NCI-H510A treated with DMSO at 0.1 percent for 48 hours (cell line): ENCODE measurements around the gene USP54.
"Not testable (repeated sequence)": the region's sequence is repeated elsewhere in the genome, so short reads cannot be mapped to it uniquely, and the experiment has no call there.

Source experiments
- DNase-seq: peaks from one replicate; lab custom pipeline; 2025; lab: John Stamatoyannopoulos, UW

Gene USP54

DNA sequence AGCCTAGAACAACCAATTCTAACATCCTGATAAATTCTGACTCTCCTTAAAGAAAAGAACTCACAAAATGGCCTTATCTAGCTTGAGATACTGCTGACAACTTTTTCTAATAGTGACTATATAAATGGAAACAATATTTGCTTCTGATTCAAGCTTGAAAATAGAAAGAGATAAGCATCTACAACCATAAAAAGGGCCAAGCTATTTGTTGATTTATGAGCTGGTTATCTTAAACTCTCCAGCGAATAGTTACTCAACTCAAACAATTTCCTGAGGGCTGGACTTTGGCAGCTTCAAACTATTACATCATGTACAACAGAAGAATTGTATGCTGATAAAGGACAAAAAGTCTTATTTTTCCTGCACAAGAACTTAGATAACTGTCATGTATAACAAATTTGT, 4.6 kb downstream of the USP54 start:
- DNase-seq = no peak

DNA sequence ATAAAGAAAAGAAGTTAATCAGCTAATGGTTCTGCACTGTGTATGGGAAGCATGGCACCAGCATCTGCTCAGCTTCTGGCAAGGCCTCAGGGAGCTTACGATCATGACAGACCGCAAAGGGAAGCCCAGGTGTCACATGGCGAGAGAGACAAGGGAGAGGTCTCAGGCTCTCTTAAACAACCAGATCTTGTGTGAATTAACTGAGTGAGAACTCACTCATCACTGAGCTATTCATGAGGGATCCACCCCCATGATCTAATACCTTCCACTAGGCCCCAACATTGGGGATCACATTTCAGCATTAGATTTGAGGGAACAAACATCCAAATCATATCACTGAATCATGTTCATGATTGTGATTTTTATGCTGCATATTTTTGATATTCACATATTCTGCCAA, 5.8 kb downstream of the USP54 start:
- DNase-seq = no peak

DNA sequence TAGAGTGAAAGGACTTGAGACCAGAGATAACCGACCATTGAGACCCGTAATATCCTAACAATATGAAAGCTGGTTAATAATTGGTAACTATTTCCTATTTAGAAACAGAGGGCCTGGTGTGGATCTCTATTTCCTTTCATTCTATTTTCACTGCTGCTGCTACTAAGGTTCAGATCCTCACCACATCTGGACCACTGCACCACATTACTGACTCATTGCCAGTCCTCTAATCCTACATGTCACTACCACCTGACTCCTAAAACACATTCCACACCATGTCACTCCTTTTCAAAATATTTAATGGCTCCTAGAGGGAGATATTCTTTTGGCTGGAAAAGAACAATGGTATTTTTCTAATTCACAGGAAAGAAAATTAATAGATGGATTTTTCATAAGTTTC, 6.4 kb downstream of the USP54 start:
- no peak for DNase-seq

DNA sequence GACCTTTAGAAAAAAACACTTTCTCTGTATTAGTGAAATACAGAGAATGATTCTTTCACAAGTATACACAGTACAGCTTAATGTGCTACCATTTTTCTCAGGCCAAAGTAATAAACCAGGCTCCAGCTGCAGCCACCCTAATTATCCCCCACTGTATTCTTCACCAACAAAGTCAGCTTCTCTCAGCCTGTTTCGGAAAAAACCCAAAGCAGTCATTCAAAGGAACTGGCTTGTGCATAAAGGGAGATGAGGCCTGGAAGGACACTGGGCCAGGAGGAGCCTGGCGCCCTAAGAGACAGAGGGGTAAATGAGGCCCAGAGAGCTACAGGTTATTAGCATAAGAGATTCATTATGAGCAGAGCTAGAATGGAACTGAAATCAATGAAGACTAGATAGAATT, 9.2 kb downstream of the USP54 start:
- no peak for DNase-seq

DNA sequence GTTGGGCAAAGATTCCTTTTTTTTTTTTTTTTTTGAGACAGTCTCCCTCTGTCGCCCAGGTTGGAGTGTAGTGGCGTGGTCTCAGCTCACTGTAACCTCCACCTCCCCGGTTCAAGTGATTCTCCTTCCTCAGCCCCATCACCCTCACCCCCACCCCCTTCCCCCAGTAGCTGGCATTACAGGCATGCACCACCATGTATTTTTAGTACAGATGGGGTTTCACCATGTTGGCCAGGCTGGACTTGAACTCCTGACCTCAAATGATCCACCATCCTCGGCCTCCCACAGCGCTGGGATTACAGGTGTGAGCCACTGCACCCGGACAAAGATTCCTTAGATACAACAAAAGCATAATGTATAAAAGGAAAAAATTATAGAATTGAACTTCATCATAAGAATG, 12.2 kb downstream of the USP54 start:
- DNase-seq = not testable (repeated sequence)

DNA sequence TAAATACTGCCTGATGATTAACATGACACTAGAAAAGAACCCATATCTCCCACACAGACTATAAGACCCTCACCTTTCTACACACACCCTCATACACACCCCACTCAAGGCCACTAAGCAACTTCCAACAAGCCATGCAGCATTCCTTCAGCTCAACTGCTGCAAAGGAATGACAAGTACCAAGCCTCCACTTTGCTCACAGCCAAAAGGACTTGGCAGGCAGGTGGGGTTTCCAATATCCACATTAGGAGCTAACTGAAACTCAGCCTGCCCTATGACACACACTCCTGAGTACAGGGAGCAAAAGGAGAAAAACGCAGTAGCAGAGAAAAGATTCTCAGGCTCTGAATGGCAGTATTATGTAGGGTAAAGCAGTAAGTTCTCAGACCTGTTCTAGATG, 13.4 kb downstream of the USP54 start:
- no peak for DNase-seq

DNA sequence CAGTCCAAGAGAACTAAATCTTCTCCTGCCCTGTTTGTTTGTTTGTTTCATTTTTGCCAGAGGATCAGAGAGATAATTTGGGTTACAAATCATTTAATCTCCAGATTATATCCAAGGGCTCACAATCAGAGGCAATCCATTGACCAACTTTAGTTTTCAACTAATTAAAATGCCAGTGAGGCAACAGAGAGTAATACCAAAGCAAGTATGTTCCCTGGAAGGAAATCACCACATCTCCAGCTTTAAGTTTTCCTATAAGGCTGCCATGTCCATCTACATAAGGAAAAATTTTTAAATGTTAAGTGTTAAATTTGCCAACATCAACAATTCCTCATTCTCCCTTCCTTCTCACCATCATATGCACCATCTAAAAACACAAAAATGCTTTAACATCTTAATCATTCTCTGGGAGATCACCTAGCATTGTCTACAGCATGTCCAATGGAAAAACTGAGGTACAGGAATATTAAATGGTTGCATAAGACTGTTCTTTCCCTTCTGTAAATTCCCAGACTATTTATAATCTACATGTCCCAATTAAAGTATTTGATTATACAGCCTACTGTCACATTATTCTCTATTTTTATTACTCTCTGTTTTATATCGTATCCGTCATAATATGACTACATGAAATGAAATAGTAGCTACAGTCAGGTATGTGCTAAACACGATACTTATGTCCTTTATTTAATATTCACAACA, 14.1 kb downstream of the USP54 start:
- no peak for DNase-seq

DNA sequence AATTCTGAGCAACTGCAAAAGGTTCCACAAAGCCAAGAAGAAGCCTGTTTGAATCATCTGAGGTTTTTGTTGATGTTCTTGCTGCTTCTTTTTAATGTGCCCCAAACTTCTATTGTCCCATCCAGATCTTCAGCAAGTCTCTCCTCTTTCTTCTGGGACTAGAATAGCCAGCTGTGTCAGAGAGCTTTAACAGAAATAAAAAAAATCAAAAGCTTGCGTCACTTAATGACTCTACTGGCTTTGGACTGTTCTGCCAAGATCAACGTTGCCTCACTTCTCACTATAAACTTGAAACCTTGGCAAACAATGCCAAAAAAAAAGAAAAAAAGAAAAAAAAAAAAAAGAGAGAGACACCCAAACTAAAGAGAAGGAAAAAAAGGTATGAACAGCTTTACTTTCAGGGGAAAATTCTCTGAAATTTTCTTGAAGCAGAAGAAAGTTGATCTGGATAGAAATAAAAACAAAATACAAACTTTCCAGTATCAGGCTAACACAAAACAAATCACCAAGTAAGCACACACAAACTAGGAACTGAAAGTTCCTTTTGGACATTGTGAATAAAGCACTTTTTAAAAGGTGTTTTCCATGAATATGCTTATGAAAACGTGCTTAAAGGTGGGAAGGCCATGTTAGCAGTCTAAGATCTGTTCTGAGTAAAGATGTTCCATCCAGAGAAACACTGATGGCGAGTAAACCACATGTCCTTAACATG, 14.8 kb downstream of the USP54 start:
- no peak for DNase-seq

DNA sequence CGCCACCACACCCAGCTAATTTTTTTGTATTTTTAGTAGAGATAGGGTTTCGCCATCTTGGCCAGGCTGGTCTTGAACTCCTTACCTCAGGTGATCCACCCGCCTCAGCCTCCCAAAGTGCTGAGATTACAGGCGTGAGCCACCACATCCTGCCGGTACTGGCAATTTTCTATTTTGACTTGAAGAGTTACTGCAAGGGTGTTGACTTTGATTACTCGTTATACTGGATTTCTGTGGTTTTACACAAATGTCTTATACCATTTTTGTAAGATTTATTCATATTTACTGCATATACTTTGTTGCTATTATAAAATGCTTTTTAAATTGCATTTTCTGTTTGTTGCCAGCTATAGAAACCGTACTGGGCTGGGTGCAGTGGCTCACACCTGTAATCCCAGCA, 24.1 kb downstream of the USP54 start:
- DNase-seq = not testable (repeated sequence)

DNA sequence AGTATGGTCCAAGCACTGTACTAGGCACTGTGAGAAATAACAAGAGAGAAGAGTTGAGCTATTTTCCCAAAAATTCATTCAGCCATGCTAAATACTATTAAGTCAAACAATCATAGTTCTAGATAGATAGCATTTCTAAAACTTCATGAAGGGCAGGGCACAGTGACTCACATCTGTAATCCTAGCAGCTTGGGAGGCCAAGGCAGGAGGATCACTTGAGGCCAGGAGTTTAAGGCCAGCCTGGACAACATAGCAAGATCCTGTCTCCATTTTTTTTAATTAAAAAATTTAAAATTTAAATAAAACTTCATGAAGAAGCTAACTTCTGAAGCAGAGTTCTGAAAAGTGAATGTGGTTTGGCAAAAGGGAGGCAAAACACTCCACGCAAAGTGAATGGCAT, 29.9 kb downstream of the USP54 start:
- DNase-seq = no peak

DNA sequence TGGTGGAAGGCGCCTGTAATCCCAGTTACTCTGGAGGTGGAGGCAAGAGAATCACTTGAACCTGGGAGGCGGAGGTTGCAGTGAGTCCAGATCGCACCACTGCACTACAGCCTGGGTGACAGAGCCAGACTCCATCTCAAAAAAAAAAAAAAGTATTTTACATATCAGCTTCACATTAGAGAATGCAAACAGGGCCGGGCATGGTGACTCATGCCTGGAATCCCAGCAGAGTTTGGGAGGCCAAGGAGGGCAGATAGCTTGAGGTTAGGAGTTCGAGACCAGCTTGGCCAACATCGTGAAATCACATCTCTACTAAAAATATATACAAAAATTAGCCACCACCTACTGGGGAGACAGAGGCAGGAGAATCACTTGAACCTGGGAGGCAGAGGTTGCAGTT, 31.6 kb downstream of the USP54 start:
- no peak for DNase-seq

DNA sequence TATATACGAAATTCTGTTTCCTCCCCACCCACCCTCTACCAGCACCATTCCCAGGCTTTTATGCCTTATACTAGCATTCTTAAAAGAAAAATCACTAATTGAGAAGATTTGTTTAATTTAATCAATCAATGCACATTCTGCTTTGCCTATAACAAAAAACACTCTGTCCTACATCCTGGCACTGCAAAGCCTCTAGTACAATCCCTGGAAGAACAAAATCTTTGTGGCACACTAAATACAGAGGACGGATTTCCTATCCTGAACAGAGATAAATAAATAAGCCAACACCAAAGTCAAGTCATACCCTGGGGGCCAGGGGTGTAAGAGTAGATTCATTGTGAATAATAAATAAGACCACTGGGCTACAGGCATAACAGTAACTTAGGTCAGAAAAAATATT, 34.3 kb downstream of the USP54 start:
- no peak for DNase-seq

DNA sequence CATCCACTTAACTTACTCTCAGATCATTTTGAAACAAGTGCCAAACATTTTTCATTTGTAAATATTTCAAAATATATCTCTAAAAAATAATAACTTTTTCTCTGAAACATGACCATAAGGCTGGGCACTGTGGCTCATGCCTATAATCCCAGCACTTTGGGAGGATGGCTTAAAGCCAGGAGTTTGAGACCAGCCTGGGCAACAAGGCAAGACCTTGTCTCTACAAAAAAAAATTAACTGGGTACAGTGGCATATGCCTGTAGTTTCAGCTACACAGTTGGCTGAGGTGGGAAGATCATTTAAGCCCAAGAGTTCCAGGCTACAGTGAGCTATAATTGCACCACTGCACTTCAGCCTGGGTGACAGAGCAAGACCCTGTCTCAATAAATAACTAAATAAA, 36.4 kb downstream of the USP54 start:
- no peak for DNase-seq

DNA sequence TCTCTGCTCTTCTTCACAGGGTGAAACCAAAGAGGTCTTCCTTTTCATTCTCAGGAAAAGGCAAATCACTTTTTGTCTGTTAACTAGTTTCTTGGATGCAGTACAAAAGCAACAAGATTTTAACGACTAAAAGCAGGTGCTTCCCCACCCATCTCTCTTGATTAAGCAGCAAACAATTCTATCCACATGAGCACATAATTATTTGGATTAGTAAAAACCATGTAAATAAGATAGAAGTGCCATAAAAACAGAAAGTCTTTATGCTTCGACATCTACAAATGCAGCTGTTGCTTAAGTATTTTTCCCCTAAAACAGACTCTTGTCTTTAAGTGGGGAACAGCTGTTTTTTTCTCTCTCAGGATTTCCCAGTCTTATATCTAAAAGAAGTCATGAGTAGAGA, 37.4 kb downstream of the USP54 start:
- no peak for DNase-seq

DNA sequence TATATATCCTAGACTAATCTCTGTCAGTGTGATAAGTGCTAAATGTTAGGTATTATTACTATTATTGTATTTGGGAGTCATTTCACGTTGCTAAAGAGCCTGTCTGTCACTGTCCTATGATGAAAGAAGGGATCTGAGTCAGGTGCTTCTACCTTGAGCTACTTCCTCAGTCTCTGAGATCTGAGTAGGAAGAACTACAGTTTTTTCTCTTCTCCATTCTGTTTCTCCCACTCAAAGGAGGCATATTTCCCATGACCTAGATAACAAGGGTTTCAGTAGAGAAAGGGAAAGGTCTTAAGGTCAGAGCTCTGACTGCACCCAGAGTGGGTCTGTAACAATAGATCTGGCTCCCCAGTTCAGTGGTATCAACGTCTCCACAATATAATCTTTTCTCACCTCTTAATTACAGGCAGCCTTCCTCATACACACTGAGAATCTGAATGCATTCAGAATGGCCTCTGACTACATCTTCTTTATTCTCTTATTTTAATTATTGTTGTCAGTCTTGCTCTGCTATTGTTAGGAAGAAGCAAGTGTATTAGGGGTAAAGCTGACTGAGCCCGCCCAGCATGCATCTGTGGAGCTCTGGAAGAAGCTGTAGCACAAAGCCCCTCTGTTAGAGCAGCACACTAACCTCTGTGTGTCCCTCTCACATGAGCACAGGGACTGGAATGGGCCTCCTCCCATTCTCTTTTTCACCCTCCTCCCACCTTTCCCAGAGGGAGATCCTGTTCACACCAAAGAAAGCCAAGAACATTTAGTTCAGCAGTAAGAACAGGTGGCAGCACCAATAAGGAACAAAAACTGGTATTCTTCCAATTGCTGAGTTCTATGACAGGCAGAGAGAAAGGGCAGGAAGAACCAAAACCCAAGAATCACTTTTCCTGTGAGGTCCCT, 38.1 kb downstream of the USP54 start:
- DNase-seq = no peak

DNA sequence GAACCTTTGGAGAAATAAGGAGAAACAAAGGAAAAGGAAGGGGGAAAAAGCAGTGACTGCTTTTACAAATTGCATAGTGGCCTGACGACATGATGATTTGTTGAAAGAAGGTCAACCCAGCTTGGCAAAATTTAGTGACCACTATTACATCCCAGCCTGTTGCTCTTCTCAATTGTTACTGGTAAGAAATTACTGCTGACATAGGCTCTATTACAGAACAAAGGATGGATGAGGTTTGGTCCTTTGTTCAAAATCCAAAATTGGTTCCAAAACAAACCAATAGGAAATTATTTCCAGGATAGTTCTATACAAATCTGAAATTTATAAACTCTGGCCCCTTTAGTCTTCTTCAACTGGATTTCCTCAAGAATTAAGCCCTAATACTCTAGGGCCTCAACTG, 39.6 kb downstream of the USP54 start:
- no peak for DNase-seq

DNA sequence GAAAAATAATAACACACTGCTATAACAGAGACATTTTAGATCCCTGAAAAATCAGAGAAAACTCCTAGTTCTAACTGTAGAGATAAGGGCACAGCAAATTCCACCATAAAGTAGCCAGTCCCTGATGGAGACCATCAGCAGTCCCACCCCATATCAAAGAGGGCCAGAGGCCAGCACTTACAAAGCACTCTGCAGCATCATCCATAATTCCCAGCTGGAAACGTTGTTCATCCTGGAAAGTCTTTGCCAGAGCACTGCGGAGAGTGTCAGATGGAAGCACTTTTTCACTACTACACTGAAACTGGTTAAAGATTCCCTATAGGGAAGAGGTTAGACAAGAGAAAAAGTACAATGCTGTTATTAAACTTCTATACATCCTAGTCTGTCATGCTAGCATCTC, 45.8 kb downstream of the USP54 start:
- DNase-seq = no peak

DNA sequence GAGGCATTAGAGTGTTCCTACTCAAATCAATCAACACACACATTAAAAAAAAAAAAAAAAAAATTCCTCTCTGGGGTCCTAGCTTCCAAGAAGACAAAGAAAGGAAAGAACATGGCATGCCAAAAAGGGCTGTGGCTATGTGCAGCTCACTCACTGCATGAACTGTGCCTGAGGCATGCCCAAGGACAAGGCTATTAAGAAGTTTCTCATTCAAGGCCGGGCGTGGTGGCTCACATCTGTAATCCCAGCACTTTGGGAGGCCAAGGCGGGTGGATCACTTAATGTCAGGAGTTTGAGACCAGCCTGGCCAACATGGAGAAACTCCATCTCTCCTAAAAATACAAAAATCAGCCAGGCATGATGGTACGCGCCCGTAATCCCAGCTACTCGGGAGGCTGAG, 53.4 kb downstream of the USP54 start:
- DNase-seq = no peak

DNA sequence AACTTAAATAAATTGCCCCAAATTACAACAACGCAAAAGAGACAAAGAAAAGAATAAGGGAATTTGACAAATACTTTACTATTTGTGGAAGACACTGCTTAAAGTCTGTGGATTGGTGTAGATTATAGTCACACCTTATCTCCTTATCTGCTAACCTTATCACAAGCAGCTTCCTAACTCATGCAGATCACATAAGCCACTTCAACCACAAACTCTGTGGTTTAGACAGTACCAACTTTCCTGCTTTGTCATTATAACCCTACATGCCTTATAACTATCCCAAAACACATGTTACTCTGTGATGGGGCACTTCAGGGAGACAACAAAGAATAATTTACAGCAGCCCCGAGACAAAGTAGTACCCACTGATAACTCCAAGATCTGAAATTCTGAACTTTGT, 53.9 kb downstream of the USP54 start:
- no peak for DNase-seq

DNA sequence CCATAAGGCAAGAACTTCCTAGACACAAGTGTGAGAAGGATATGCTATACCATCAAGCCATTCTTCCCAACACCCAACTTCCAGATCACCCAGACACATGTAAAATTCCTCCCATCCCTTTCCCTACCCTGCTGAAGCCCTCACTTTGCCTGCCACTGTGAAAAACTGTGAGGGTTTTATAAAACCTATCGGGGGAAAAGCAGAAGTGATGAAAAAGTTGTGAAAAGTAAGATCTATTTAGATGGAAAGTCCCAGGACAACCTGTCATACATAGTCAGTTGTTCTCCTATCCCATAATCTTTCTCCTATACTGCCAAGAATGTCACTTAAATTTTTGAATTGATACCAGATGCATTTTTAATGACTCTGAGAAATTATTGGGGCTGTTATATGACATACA, 56.3 kb downstream of the USP54 start:
- DNase-seq = no peak

DNA sequence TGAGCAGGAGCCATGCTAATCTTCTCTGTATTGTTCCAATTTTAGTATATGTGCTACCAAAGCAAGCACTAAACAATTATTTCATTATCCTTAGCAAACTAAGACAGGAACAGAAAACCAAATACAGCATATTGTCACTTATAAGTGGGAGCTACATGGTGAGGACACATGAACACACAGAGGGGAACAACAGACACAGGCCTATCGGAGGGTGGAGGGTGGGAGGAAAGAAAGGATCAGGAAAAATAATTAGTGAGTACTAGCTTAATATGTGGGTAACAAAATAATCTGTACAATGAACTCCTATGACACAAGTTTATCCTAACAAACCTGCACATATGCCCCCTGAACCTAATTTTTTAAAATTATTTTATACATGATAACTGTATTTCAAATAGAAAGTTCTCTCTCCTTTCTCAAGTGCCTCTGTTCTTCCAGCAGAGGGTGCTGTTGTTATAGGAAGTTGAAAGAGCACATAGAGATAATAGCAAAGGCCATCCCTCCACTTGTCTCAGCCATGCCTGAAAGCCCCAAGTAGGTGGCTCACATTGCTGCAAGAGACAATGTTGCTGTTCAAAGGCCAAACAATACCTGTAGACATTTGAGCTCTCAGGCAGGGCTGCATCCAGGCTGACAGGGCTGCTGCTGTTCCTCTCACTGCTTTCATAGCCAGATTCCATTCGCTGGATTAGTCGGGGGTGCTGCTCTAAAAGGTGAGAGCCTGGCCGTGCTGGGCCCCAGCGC, 61.9 kb downstream of the USP54 start:
- DNase-seq = peak; percentile 93

DNA sequence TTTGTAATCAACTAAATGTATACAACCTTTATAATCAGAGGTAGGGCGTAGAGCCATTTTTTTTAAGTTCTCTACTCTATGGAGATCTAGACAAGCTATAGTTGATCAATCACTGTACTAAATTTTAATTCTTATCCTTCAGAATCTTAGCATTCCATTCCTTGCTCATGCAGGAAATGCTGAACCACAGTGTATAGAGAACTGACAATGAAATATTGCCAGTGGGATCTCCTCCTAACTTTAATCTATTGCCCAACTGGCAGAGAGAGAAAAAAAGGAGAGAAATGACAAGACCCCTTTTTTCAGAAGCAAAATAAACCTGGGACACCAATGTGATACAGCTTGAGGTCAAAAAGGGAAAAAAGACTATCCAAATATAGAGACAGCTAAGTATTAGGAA, 68.9 kb downstream of the USP54 start:
- DNase-seq = no peak
